Measurements from ENCODE around the gene CCSER1.

CCSER1 gene

GRCh38 chr4:91111556-91111955 lies 984.4 kb downstream of the CCSER1 start:
- no peak overlapping the region for H3K4me3 ChIP-seq (ENCODE audit: low read length)
- no peak for DNase-seq (ENCODE audit: low read depth)
- no peak for TF ChIP-seq CTCF (conservative IDR thresholded peaks at IDR 0.05; ENCODE audit: low read depth, low read length)

GRCh38 chr4:91113130-91113706 lies 986.0 kb downstream of the CCSER1 start:
- H3K4me3 ChIP-seq (ENCODE audit: low read length) = no peak overlapping the region
- no peak for DNase-seq (ENCODE audit: low read depth)
- peak; percentile 65 for TF ChIP-seq CTCF (conservative IDR thresholded peaks at IDR 0.05; ENCODE audit: low read depth, low read length)

- TF ChIP-seq CTCF (conservative IDR thresholded peaks at IDR 0.05; ENCODE audit: low read depth, low read length) = no peak
- no peak overlapping the region for H3K4me3 ChIP-seq (ENCODE audit: low read length)
- no peak for DNase-seq (ENCODE audit: low read depth)
Measured at GRCh38 chr4:91114386-91114785, 987.2 kb downstream of the CCSER1 start.

- no peak overlapping the region for H3K4me3 ChIP-seq (ENCODE audit: low read length)
- DNase-seq (ENCODE audit: low read depth) = no peak
- TF ChIP-seq CTCF (conservative IDR thresholded peaks at IDR 0.05; ENCODE audit: low read depth, low read length) = peak; percentile 51
Measured at GRCh38 chr4:91116861-91117260, 989.7 kb downstream of the CCSER1 start.

GRCh38 chr4:91118597-91118996 lies 991.4 kb downstream of the CCSER1 start:
- no peak for DNase-seq (ENCODE audit: low read depth)
- H3K4me3 ChIP-seq (ENCODE audit: low read length) = no peak overlapping the region
- no peak for TF ChIP-seq CTCF (conservative IDR thresholded peaks at IDR 0.05; ENCODE audit: low read depth, low read length)

GRCh38 chr4:91123742-91124141 lies 996.5 kb downstream of the CCSER1 start:
- TF ChIP-seq CTCF (conservative IDR thresholded peaks at IDR 0.05; ENCODE audit: low read depth, low read length) = no peak
- H3K4me3 ChIP-seq (ENCODE audit: low read length) = no peak overlapping the region
- DNase-seq (ENCODE audit: low read depth) = no peak

GRCh38 chr4:91127192-91127591 lies 1000.0 kb downstream of the CCSER1 start:
- TF ChIP-seq CTCF (conservative IDR thresholded peaks at IDR 0.05; ENCODE audit: low read depth, low read length) = no peak
- no peak overlapping the region for H3K4me3 ChIP-seq (ENCODE audit: low read length)
- no peak for DNase-seq (ENCODE audit: low read depth)
